Measurements from ENCODE around the gene ATG101. TPM values are rescaled to one million over a fixed set of nuclear protein-coding genes. Genes with fewer than 3 reads are reported as not detected.

Gene ATG101
- total RNA-seq, 2 donors from 2014 or later = 43.0 to 46.6 TPM

DNA sequence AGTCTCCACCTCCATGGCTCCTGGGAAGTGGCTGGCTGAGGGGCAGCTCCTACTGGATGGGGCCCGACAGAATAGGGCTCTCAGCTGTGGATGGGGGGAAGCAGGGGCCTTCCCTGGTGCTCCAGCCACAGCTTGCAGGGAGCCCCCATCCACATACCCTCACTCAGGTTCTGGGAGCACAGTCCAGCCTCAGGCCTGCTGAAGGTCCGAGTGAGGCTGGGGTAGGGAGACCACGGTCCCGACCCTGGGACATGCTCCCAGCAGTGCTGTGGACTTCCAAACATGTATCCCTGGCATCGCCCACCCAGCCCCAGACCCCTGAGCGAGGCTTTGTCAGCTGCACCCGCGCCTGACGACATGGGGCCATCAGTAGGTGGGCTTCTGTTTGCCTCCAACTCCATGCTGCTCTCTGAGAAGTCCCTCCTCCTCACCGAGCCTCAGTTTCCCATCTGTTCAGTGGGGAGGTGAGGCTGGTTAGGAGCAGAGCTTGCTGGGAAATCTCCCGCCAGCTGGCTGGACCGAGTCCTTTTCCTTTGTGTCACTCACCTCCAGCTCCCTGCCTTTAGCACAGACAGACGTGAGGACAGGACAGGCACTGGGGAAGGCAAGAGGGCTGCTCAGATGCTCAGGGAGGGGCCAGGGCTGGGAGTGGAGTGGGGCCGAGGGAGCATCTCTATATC, 9.1 kb upstream of the ATG101 start:
- H3K27me3 ChIP-seq (replicated peaks; ENCODE audit: insufficient read depth) = no peaks in the 10 kb centered on the region
- H3K36me3 ChIP-seq = peaks cover 19% of the 10 kb centered on the region
- TF ChIP-seq, protein P1, sequence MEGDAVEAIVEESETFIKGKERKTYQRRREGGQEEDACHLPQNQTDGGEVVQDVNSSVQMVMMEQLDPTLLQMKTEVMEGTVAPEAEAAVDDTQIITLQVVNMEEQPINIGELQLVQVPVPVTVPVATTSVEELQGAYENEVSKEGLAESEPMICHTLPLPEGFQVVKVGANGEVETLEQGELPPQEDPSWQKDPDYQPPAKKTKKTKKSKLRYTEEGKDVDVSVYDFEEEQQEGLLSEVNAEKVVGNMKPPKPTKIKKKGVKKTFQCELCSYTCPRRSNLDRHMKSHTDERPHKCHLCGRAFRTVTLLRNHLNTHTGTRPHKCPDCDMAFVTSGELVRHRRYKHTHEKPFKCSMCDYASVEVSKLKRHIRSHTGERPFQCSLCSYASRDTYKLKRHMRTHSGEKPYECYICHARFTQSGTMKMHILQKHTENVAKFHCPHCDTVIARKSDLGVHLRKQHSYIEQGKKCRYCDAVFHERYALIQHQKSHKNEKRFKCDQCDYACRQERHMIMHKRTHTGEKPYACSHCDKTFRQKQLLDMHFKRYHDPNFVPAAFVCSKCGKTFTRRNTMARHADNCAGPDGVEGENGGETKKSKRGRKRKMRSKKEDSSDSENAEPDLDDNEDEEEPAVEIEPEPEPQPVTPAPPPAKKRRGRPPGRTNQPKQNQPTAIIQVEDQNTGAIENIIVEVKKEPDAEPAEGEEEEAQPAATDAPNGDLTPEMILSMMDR (IDR thresholded peaks at IDR 0.05) = no peak
- no peaks in the 10 kb centered on the region for H3K4me1 ChIP-seq (ENCODE audit: control insufficient read depth in 1 of 2, low read depth in 2 of 2)
- ATAC-seq (ENCODE audit: insufficient number of reproducible peaks, low FRiP score, low read depth) (no peak), DNase-seq (ENCODE audit: low spot score) (no peak)
- no peak overlapping the region for H3K27ac ChIP-seq
- H3K9me3 ChIP-seq = no peaks in the 10 kb centered on the region
- H3K4me3 ChIP-seq = no peak overlapping the region

DNA sequence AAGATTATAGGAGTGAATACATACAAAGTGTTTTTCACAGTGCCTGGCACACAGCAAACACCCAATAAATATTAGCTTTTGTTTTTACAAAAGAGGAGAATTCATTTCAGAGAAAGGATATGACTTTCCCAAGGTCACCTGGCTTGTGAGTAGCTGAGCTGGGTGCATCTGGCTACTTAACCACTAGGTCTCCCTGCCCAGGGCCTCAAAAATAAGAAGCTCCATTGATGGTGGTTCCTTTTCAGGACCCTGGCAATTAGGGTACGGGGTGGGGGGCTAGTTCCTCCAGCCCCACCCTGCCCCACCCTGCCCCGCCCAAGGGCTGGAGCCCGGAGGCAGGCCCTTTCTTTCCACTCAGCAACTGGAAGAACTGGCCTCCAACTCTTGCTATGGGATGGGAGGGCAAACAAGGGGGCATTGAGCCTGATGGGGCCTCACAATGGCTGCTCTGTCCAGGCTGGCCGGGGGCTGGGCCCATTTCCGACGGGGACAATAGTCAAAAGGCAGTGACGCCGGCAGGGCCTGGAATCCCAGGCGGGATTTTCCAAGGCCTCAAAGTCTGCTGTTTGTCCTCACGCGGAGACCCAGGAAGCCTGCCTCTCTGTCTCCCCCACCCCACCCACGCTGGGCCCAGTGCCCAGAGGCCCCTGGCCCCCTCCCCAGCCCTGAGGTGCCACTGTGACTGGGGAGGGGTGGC, 8.2 kb upstream of the ATG101 start:
- Histone ChIP-seq H3K9me3 (no peaks in the 10 kb centered on the region), H3K36me3 (peaks cover 19% of the 10 kb centered on the region), H3K27me3 (replicated peaks; ENCODE audit: insufficient read depth) (no peaks in the 10 kb centered on the region), H3K4me1 (ENCODE audit: control insufficient read depth in 1 of 2, low read depth in 2 of 2) (no peaks in the 10 kb centered on the region), H3K4me3 (no peak overlapping the region), H3K27ac (no peak overlapping the region)
- DNase-seq (ENCODE audit: low spot score) = no peak
- ATAC-seq (ENCODE audit: insufficient number of reproducible peaks, low FRiP score, low read depth) = no peak
- TF ChIP-seq, protein P1 (IDR thresholded peaks at IDR 0.05) = no peak

DNA sequence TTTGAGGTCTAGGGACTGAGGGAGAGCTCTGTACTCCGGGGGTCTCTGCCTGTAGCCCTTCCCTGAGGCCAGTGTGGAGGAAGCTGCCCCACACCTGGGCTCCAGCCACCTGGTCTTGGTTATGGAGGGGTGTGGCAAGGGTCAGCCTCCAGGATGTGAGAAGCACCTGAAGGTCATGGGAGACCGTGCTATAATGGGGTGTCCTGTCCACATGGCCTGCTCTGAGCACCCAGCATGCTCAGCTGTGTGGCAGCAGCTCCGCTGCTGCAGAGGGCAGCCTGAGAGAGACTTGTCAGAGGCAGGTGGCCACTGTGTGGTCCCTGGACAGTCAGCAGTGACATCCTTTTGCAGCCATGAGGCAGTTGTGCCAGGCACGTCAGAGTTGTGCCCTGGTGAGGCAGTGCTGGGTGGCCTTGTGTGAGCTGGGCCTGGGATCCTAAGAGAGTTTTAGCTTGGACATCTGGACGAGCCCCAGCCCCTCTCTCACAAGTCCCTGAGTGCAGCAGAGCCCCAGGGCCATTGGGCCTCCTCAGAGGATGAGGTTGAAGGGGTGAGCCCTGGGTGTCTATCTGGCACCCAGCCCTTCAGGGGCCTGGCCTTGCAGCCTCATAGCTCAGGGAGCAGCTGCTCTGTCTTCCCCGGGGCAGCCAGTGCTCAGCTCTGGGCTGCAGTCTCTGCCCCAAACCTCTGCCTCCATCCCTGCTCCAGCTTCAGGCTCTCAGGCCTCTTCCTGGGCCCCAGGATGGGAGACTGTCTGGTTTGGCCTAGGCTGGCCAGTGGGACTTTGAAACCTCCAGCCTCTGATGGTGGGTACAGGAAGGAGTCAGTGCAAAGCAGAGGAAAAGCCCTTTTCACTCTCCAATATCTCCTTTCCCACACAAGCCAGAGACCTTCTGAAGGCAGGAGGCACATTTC, 7.4 kb upstream of the ATG101 start:
- H3K27me3 ChIP-seq (replicated peaks; ENCODE audit: insufficient read depth) = no peaks in the 10 kb centered on the region
- H3K27ac ChIP-seq = no peak overlapping the region
- no peak overlapping the region for H3K4me3 ChIP-seq
- H3K9me3 ChIP-seq = no peaks in the 10 kb centered on the region
- no peaks in the 10 kb centered on the region for H3K4me1 ChIP-seq (ENCODE audit: control insufficient read depth in 1 of 2, low read depth in 2 of 2)
- peaks cover 13% of the 10 kb centered on the region for H3K36me3 ChIP-seq
- TF ChIP-seq, protein P1 (IDR thresholded peaks at IDR 0.05) = no peak
- ATAC-seq (ENCODE audit: insufficient number of reproducible peaks, low FRiP score, low read depth) (no peak), DNase-seq (ENCODE audit: low spot score) (no peak)

DNA sequence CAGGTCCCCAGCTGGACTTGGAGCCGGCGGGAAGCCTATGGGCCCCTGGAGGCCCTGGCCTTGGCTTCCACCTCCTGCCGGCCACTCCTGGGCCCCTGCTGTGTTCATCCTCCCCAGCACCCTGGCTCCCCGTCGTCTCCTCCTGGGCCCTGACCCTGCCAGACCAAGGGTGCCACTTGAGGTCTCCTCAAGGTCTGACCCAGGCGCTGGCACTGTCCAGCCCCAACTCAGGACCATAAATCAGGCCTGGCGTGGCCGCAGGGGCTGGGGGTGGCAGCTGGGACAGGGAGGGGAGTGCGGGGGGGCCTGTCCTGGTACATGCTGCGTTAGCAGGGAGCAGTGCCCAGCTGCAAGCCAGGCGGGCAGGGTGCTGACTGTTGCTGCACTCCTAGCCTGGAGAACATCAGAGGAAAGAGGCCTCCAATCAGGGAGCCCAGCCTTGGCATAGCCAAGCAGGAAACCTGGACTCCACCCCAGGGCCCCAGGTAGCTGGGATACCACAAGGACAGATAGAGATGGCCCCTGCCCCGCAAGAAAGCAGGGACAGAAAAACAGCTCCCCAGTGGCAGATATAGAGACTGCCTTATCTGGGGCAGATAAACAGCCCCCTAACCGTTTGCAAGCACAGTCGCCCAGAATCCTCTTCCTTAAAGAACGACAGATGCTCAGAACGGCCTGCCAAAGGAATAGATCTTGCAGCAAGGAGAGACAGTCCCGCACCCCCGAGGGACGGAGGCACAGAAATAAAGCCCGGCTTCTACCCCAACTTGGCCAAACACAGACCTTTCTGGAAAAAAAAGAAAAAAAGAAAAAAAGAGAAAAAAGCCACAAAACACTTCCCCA, 6.5 kb upstream of the ATG101 start:
- Histone ChIP-seq H3K4me3 (no peak overlapping the region), H3K9me3 (no peaks in the 10 kb centered on the region), H3K4me1 (ENCODE audit: control insufficient read depth in 1 of 2, low read depth in 2 of 2) (no peaks in the 10 kb centered on the region), H3K36me3 (peaks cover 6% of the 10 kb centered on the region), H3K27ac (peak overlapping the region in 1 of 2 donors; percentile 21), H3K27me3 (replicated peaks; ENCODE audit: insufficient read depth) (no peaks in the 10 kb centered on the region)
- TF ChIP-seq, protein P1 (IDR thresholded peaks at IDR 0.05) = no peak
- no peak for ATAC-seq (ENCODE audit: insufficient number of reproducible peaks, low FRiP score, low read depth)
- DNase-seq (ENCODE audit: low spot score) = no peak

All from thoracic aorta (tissue), 2 donors.